Endodermal cell (in vitro differentiated cells): ENCODE measurements around the gene EFNA5. TPM values are rescaled to one million over a fixed set of nuclear protein-coding genes. Genes with fewer than 3 reads are reported as not detected.
A peak's percentile ranks its signal among the peaks of the same experiment; 100 is the strongest.

ENCODE experiments used
- DNase-seq: peaks from one replicate; pipeline ENCODE4 v3.0.0-alpha.2; 2017
- H3K27ac ChIP-seq: 2 replicates; pipeline ENCODE4 v1.5.1; 2013; ENCODE audit warnings: mild to moderate bottlenecking, low read depth, low read length, moderate library complexity
- H3K27me3 ChIP-seq: 2 replicates; pipeline ENCODE4 v1.6.1; 2013; ENCODE audit warnings: mild to moderate bottlenecking, low read length, moderate library complexity; ENCODE audit not compliant: insufficient read depth, control insufficient read depth, poor library complexity, severe bottlenecking
- H3K36me3 ChIP-seq: 2 replicates; pipeline ENCODE4 v1.7.0; 2013; ENCODE audit warnings: mild to moderate bottlenecking, low read length, moderate library complexity; ENCODE audit not compliant: control insufficient read depth, insufficient read depth
- H3K4me1 ChIP-seq: one replicate; pipeline ENCODE4 v1.7.0; 2013; ENCODE audit warnings: low read length; ENCODE audit not compliant: control insufficient read depth, insufficient read depth
- H3K4me3 ChIP-seq: 2 replicates; pipeline ENCODE4 v1.5.1; 2013; ENCODE audit warnings: mild to moderate bottlenecking, low read length, moderate library complexity
- H3K9ac ChIP-seq: 2 replicates; pipeline ENCODE4 v1.6.1; 2013; ENCODE audit warnings: mild to moderate bottlenecking, low read length, moderate library complexity; ENCODE audit not compliant: poor library complexity, severe bottlenecking; ENCODE audit errors: extremely low read depth
- H3K9me3 ChIP-seq: 2 replicates; pipeline ENCODE4 v1.6.1; 2013; ENCODE audit warnings: mild to moderate bottlenecking, low read length, moderate library complexity; ENCODE audit not compliant: control insufficient read depth
- H3K27ac Mint-ChIP-seq: 2 replicates; pipeline ENCODE4 v1.8.0; 2020; ENCODE audit warnings: mixed read lengths
- H3K27me3 Mint-ChIP-seq: 2 replicates; pipeline ENCODE4 v1.8.0; 2021; ENCODE audit warnings: mild to moderate bottlenecking, mixed read lengths; ENCODE audit not compliant: insufficient read depth
- H3K36me3 Mint-ChIP-seq: 2 replicates; pipeline ENCODE4 v1.8.0; 2020; ENCODE audit warnings: low read depth, mixed read lengths
- H3K4me1 Mint-ChIP-seq: 2 replicates; pipeline ENCODE4 v1.8.0; 2020; ENCODE audit warnings: mixed read lengths
- H3K4me3 Mint-ChIP-seq: 2 replicates; pipeline ENCODE4 v1.8.0; 2020; ENCODE audit warnings: mild to moderate bottlenecking, moderate library complexity, mixed read lengths
- H3K9me3 Mint-ChIP-seq: 2 replicates; pipeline ENCODE4 v1.8.0; 2020; ENCODE audit warnings: mild to moderate bottlenecking, mixed read lengths
- WGBS, 2 experiments: methylation state at CpG; one replicate each; pipeline versions ENCODE4 v1.1.5 to v1.1.7; 2013; ENCODE audit warnings: missing lambda C conversion rate in 2 of 2, mixed read lengths in 1 of 2; ENCODE audit not compliant: insufficient coverage in 1 of 2, insufficient read length in 1 of 2; 5-methylcytosine and 5-hydroxymethylcytosine counted together
- total RNA-seq, 2 donors: library from RNA; stranded (reverse); fragmentation: NEBNext Ultra II Directional in 1 of 2; extraction: Animal tissue kit (Norgen Biotek cat#: 25700) in 1 of 2; gene quantifications; 2 replicates in 1 of 2; 3 replicates in 1 of 2; pipeline ENCODE4 v1.2.1, GENCODE V29; 2021
- TF ChIP-seq, protein P1 (sequence below): fragments of 200-600 bp; sonication (generic); conservative IDR thresholded peaks from 2 replicates; pipeline ENCODE4 v1.5.0; 2021; ENCODE audit warnings: antibody characterized with exemption, mild to moderate bottlenecking

EFNA5 gene
- total RNA-seq, 2 donors from 2014 or later, result 53.3 to 63.1 TPM

DNA sequence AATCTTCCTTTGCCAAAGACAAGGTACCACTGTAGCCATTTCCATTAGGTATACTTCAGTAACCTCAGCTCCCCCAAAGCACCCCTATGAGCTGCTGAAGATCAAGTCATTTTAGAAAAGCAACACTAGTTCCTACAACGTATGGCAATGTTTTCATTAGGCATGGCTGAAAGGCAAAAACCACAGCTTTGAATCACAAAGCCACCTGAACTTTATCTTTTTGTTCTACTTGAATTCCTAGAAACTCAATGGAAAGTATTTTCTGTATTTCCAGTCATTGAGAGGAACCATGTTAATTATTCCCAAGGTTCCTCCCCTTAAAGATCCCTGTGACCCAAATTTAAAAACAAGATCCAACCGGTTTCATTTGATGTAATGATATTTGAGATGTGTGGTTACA, 152.1 kb downstream of the EFNA5 start:
- no peak overlapping the region for H3K9ac ChIP-seq
- Mint-ChIP-seq H3K4me3 (no peak overlapping the region), H3K27ac (no peak overlapping the region), H3K36me3 (peaks cover 4% of the 10 kb centered on the region), H3K9me3 (no peaks in the 10 kb centered on the region), H3K27me3 (peaks cover 22% of the 10 kb centered on the region), H3K4me1 (peaks cover 33% of the 10 kb centered on the region)
- H3K9me3 ChIP-seq, result no peaks in the 10 kb centered on the region
- WGBS, 2 experiments, result 84 to 88% methylated on average over 1 of the region's 2 CpGs
- H3K36me3 ChIP-seq, result peaks cover 3% of the 10 kb centered on the region
- peaks cover 2% of the 10 kb centered on the region for H3K4me1 ChIP-seq
- H3K4me3 ChIP-seq, result no peak overlapping the region
- peak overlapping the region; percentile 13 for H3K27ac ChIP-seq
- TF ChIP-seq, protein P1, sequence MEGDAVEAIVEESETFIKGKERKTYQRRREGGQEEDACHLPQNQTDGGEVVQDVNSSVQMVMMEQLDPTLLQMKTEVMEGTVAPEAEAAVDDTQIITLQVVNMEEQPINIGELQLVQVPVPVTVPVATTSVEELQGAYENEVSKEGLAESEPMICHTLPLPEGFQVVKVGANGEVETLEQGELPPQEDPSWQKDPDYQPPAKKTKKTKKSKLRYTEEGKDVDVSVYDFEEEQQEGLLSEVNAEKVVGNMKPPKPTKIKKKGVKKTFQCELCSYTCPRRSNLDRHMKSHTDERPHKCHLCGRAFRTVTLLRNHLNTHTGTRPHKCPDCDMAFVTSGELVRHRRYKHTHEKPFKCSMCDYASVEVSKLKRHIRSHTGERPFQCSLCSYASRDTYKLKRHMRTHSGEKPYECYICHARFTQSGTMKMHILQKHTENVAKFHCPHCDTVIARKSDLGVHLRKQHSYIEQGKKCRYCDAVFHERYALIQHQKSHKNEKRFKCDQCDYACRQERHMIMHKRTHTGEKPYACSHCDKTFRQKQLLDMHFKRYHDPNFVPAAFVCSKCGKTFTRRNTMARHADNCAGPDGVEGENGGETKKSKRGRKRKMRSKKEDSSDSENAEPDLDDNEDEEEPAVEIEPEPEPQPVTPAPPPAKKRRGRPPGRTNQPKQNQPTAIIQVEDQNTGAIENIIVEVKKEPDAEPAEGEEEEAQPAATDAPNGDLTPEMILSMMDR, result no peak
- DNase-seq, result no peak
- H3K27me3 ChIP-seq, result no peaks in the 10 kb centered on the region

DNA sequence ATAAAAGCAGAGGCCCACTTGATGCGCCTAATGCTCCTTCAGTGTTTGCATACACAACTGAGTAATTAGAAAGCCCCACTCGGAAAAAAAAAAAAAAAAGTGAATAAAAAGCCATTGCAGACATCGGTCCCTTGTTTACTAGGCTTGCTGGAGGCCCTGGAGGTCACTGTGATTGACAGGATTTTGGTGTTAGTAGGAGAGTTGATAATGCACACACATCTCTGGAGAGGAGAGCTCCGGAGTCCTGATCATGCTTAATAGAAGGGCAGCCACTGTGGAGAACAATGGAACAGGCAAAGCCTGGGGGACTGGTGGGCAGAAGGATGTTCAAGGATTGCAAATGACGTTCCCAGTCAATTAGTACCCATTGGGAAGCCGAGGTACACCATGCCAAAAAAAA, 152.5 kb downstream of the EFNA5 start:
- 52 to 74% methylated on average over 4 to 6 of the region's 6 CpGs for WGBS, 2 experiments
- DNase-seq, result no peak
- Mint-ChIP-seq H3K4me3 (no peak overlapping the region), H3K27me3 (peaks cover 19% of the 10 kb centered on the region), H3K9me3 (no peaks in the 10 kb centered on the region), H3K4me1 (peaks cover 29% of the 10 kb centered on the region), H3K27ac (no peak overlapping the region), H3K36me3 (peaks cover 4% of the 10 kb centered on the region)
- no peaks in the 10 kb centered on the region for H3K9me3 ChIP-seq
- no peaks in the 10 kb centered on the region for H3K27me3 ChIP-seq
- H3K4me1 ChIP-seq, result peaks cover 2% of the 10 kb centered on the region
- H3K4me3 ChIP-seq, result no peak overlapping the region
- H3K36me3 ChIP-seq, result peaks cover 5% of the 10 kb centered on the region
- TF ChIP-seq, protein P1, result no peak
- H3K27ac ChIP-seq, result peak overlapping the region; percentile 7
- no peak overlapping the region for H3K9ac ChIP-seq

DNA sequence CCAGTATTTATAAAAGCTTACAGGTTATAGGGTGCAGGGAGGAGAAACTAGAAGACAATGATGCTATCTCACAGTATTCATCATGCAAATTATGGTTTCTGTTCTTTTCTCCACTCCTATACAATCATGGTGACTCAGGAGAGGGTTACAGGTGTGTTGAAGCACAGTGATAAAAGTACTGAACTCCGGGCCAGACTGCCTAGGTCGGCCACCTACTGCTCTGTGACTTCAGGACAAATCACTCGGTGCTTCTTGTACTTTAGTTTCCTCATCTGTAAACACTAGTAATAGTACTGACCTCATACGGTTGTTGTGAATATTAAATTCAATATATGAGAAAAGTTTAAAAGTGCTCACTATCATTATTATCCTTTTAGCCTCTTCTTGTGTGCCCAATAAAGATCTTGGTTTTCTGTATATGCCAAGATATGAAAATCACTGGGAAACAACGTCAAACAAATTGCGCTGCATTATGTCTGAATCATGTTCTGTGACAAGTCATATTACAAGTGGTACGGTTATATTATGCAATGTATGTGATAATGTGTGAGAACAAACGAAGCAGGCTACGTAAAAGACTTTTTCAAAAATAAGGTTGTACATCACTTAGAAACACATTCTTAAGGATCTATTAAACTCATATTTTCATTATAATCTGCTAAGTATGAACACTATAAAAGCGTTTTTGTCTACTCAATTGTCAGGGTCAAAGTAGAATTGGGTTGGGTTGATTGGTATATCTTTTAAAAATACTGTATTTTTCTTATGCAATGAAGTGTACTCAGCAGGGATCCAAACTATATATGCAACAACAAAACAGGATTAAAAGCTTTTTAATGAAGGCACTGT, 153.3 kb downstream of the EFNA5 start:
- H3K9ac ChIP-seq, result no peak overlapping the region
- H3K27ac Mint-ChIP-seq, result no peak overlapping the region
- peaks cover 14% of the 10 kb centered on the region for H3K27me3 Mint-ChIP-seq
- TF ChIP-seq, protein P1, result no peak
- WGBS, 2 experiments, result 91 to 100% methylated on average over 1 to 7 of the region's 10 CpGs
- H3K36me3 ChIP-seq, result peaks cover 7% of the 10 kb centered on the region
- H3K27me3 ChIP-seq, result no peaks in the 10 kb centered on the region
- no peak for DNase-seq
- no peak overlapping the region for H3K4me3 ChIP-seq
- no peaks in the 10 kb centered on the region for H3K9me3 ChIP-seq
- H3K27ac ChIP-seq, result no peak overlapping the region
- peaks cover 4% of the 10 kb centered on the region for H3K36me3 Mint-ChIP-seq
- H3K9me3 Mint-ChIP-seq, result no peaks in the 10 kb centered on the region
- peaks cover 31% of the 10 kb centered on the region for H3K4me1 Mint-ChIP-seq
- H3K4me3 Mint-ChIP-seq, result no peak overlapping the region
- H3K4me1 ChIP-seq, result peaks cover 2% of the 10 kb centered on the region
